HepG2 (cell line): ENCODE results near the gene NPSR1. TPM values are rescaled to one million over a fixed set of nuclear protein-coding genes. Genes with fewer than 3 reads are reported as not detected.

ENCODE experiments used
- ATF7-NPFF ChIP-seq: sonication (generic); formaldehyde crosslinking; IDR thresholded peaks from 2 replicates; pipeline ENCODE4 v1.8.1; 2023; ENCODE audit warnings: mild to moderate bottlenecking, low read depth, missing genetic modification reagents, moderate library complexity
- FOXK1 ChIP-seq: sonication (generic); formaldehyde crosslinking; IDR thresholded peaks from 2 replicates; pipeline ENCODE4 v1.4.0; 2020; ENCODE audit warnings: low read depth, missing genetic modification reagents, borderline replicate concordance
- GABPB1 ChIP-seq: IDR thresholded peaks from 2 replicates; pipeline ENCODE4 v1.6.1; 2016; ENCODE audit warnings: mild to moderate bottlenecking, missing genetic modification reagents, moderate library complexity, missing compliant biosample characterization
- HMG20A ChIP-seq: IDR thresholded peaks from 2 replicates; pipeline ENCODE4 v1.6.1; 2016; ENCODE audit warnings: borderline replicate concordance
- KLF6 ChIP-seq: IDR thresholded peaks from 2 replicates; pipeline ENCODE4 v1.8.0; 2016; ENCODE audit warnings: missing biosample characterization, missing genetic modification reagents
- PRPF4 ChIP-seq: fragments of 200-400 bp; formaldehyde crosslinking; IDR thresholded peaks from 2 replicates; pipeline ENCODE4 v1.6.1; 2016; ENCODE audit warnings: low read length, low read depth; ENCODE audit not compliant: poor library complexity, severe bottlenecking
- RXRB ChIP-seq: IDR thresholded peaks from 2 replicates; pipeline ENCODE4 v1.6.1; 2016; ENCODE audit warnings: borderline replicate concordance, missing genetic modification reagents, missing compliant biosample characterization
- SALL2 ChIP-seq: sonication (generic); formaldehyde crosslinking; IDR thresholded peaks from 2 replicates; pipeline ENCODE4 v1.8.1; 2023; ENCODE audit warnings: mild to moderate bottlenecking, missing genetic modification reagents, inconsistent platforms
- TOPORS ChIP-seq: sonication (generic); formaldehyde crosslinking; IDR thresholded peaks from 2 replicates; pipeline ENCODE4 v1.8.0; 2023; ENCODE audit warnings: mild to moderate bottlenecking, missing genetic modification reagents
- ZBTB38 ChIP-seq: sonication (generic); formaldehyde crosslinking; IDR thresholded peaks from 2 replicates; pipeline ENCODE4 v1.5.1; 2020; ENCODE audit warnings: mild to moderate bottlenecking, missing genetic modification reagents
- ZMYM4 ChIP-seq: sonication (generic); formaldehyde crosslinking; IDR thresholded peaks from 2 replicates; pipeline ENCODE4 v1.8.1; 2023; ENCODE audit warnings: mild to moderate bottlenecking, missing genetic modification reagents
- ZNF121 ChIP-seq: sonication (generic); formaldehyde crosslinking; IDR thresholded peaks from 2 replicates; pipeline ENCODE4 v1.5.0; 2020; ENCODE audit warnings: mild to moderate bottlenecking, missing genetic modification reagents
- ZNF335 ChIP-seq: sonication (generic); formaldehyde crosslinking; IDR thresholded peaks from 2 replicates; pipeline ENCODE4 v1.4.0; 2020; ENCODE audit warnings: missing genetic modification reagents
- ZNF652 ChIP-seq: IDR thresholded peaks from 2 replicates; pipeline ENCODE4 v1.6.1; 2016; ENCODE audit warnings: low read depth, borderline replicate concordance
- ZNF709 ChIP-seq: sonication (generic); formaldehyde crosslinking; IDR thresholded peaks from 2 replicates; pipeline ENCODE4 v1.5.0; 2020; ENCODE audit warnings: mild to moderate bottlenecking, missing genetic modification reagents
- ZSCAN31 ChIP-seq: sonication (generic); formaldehyde crosslinking; IDR thresholded peaks from 2 replicates; pipeline ENCODE4 v1.5.0; 2020; ENCODE audit warnings: low read depth, mild to moderate bottlenecking, missing genetic modification reagents
- polyA plus RNA-seq, 8 experiments: library from polyadenylated mRNA; depleted of rRNA in 3 of 8; stranded (reverse) in 7 of 8; unstranded in 1 of 8; fragments of >200 nt; fragmentation: Illumina TruSeq in 4 of 8; extraction: Trizol in 4 of 8; gene quantifications; 2 replicates each; pipeline versions ENCODE4 v1.2.1 to v1.2.3, GENCODE V29; 2011 to 2016; ENCODE audit warnings: low read depth in 4 of 8, missing spikeins in 1 of 8, mixed read lengths in 1 of 8; ENCODE audit not compliant: insufficient read depth in 1 of 8
- total RNA-seq, 5 experiments: library from RNA; depleted of rRNA; stranded (reverse); fragments of >200 nt; fragmentation: Illumina TruSeq; extraction: Trizol; gene quantifications; 2 replicates each; pipeline ENCODE4 v1.2.3, GENCODE V29; 2016; ENCODE audit warnings: low read depth in 1 of 5
- TF ChIP-seq, protein P1 (sequence below): sonication (generic); formaldehyde crosslinking; conservative IDR thresholded peaks from 2 replicates; pipeline ENCODE4 v1.4.0; 2020; ENCODE audit warnings: missing genetic modification reagents
- TF ChIP-seq, protein P2 (sequence below): sonication (generic); formaldehyde crosslinking; IDR thresholded peaks from 2 replicates; pipeline ENCODE4 v1.4.0; 2020; ENCODE audit warnings: missing genetic modification reagents
- TF ChIP-seq, protein P3 (sequence below), 2 experiments: fragments of 450-650 bp in 1 of 2; sonication (generic) in 1 of 2; formaldehyde crosslinking; IDR thresholded peaks; 2 replicates each; pipeline versions ENCODE4 v1.5.0 to v1.8.0; 2020 to 2022; ENCODE audit warnings: mild to moderate bottlenecking in 1 of 2, missing genetic modification reagents in 1 of 2
- TF ChIP-seq, protein P4 (sequence below): sonication (generic); formaldehyde crosslinking; conservative IDR thresholded peaks from 2 replicates; pipeline ENCODE4 v1.4.0; 2020; ENCODE audit warnings: mild to moderate bottlenecking, missing genetic modification reagents, moderate library complexity

Gene NPSR1
- total and polyA plus RNA-seq, 2 of the 13 experiments (the other 11 are each of a cell fraction or from before 2014, with no cell fraction given) = not detected

DNA sequence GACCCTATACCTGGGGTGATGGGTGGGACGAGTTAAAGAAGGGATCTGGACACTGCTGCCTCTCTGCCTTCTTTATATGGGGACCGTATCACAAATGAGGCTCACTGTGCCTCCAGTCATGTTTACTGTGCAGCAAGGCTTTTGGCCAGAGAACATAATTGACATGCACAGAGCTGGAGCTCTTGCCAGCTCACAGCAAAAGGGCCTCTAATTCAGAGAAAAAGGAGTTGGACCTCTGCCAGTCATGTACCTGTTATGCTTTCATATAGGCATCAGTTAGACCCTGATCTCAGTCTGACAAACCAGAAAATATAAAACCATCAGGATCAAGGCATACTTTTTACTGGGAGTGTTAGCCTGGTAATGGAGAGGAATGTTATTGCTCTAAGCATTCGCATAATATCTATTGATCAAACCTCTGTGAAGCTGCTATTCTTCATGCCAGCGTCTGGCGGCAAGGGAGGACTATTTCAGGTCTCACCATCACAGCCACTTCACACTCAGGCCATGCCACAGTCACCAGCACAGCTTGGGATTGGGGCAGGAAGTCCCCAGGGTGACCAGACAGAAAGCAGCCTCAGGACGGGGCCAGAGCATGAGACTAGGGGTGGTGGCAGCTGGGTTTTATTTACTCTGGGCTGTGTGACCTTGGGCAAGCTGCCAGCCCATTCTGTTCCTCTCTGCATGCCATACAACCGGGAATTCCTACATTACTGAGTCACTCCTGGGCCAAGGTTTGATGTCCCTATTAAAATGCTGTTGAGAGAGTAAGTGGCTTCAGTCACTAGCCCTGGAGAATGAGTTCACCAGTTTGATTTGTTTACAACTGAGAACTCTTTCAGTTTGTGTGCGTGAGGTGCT lies 90.1 kb downstream of the NPSR1 start (continued):
- TF ChIP-seq ZNF121 (peak; percentile 81), TOPORS (CRISPR knock-in tag) (no peak), ZBTB38 (CRISPR knock-in tag) (peak; percentile 55; the same call in 1 of the 2 replicates), ZMYM4 (CRISPR knock-in tag) (peak; percentile 85), ZNF709 (peak; percentile 71; the same call in 1 of the 2 replicates), ZSCAN31 (CRISPR knock-in tag) (peak; percentile 52; the same call in 1 of the 2 replicates), ZNF652 (CRISPR knock-in tag) (peak; percentile 42; the same call in 1 of the 2 replicates), GABPB1 (peak; percentile 59), RXRB (peak; percentile 88), SALL2 (CRISPR knock-in tag) (0 out of 2 replicates have a peak, but pooled peaks have one; percentile 44), ZNF335 (CRISPR knock-in tag) (peak; percentile 76; the same call in 1 of the 2 replicates), ATF7-NPFF (CRISPR knock-in tag) (peak; percentile 82), HMG20A (CRISPR knock-in tag) (peak; percentile 89; the same call in 1 of the 2 replicates), KLF6 (0 out of 2 replicates have a peak, but pooled peaks have one; percentile 39), FOXK1 (CRISPR knock-in tag) (peak; percentile 82), PRPF4 (no peak)
- TF ChIP-seq, protein P1, sequence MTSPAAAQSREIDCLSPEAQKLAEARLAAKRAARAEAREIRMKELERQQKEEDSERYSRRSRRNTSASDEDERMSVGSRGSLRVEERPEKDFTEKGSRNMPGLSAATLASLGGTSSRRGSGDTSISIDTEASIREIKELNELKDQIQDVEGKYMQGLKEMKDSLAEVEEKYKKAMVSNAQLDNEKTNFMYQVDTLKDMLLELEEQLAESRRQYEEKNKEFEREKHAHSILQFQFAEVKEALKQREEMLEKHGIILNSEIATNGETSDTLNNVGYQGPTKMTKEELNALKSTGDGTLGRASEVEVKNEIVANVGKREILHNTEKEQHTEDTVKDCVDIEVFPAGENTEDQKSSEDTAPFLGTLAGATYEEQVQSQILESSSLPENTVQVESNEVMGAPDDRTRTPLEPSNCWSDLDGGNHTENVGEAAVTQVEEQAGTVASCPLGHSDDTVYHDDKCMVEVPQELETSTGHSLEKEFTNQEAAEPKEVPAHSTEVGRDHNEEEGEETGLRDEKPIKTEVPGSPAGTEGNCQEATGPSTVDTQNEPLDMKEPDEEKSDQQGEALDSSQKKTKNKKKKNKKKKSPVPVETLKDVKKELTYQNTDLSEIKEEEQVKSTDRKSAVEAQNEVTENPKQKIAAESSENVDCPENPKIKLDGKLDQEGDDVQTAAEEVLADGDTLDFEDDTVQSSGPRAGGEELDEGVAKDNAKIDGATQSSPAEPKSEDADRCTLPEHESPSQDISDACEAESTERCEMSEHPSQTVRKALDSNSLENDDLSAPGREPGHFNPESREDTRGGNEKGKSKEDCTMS = no peak
- TF ChIP-seq, protein P2, sequence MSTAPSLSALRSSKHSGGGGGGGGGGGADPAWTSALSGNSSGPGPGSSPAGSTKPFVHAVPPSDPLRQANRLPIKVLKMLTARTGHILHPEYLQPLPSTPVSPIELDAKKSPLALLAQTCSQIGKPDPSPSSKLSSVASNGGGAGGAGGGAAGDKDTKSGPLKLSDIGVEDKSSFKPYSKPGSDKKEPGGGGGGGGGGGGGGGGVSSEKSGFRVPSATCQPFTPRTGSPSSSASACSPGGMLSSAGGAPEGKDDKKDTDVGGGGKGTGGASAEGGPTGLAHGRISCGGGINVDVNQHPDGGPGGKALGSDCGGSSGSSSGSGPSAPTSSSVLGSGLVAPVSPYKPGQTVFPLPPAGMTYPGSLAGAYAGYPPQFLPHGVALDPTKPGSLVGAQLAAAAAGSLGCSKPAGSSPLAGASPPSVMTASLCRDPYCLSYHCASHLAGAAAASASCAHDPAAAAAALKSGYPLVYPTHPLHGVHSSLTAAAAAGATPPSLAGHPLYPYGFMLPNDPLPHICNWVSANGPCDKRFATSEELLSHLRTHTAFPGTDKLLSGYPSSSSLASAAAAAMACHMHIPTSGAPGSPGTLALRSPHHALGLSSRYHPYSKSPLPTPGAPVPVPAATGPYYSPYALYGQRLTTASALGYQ (CRISPR knock-in tag) = peak; percentile 89
- TF ChIP-seq, protein P3, sequence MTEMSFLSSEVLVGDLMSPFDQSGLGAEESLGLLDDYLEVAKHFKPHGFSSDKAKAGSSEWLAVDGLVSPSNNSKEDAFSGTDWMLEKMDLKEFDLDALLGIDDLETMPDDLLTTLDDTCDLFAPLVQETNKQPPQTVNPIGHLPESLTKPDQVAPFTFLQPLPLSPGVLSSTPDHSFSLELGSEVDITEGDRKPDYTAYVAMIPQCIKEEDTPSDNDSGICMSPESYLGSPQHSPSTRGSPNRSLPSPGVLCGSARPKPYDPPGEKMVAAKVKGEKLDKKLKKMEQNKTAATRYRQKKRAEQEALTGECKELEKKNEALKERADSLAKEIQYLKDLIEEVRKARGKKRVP (CRISPR knock-in tag; IDR thresholded peaks at IDR 0.05) = peak in 1 of 2 experiments; percentile 57; a peak in 2 of 4 replicates
- TF ChIP-seq, protein P4, sequence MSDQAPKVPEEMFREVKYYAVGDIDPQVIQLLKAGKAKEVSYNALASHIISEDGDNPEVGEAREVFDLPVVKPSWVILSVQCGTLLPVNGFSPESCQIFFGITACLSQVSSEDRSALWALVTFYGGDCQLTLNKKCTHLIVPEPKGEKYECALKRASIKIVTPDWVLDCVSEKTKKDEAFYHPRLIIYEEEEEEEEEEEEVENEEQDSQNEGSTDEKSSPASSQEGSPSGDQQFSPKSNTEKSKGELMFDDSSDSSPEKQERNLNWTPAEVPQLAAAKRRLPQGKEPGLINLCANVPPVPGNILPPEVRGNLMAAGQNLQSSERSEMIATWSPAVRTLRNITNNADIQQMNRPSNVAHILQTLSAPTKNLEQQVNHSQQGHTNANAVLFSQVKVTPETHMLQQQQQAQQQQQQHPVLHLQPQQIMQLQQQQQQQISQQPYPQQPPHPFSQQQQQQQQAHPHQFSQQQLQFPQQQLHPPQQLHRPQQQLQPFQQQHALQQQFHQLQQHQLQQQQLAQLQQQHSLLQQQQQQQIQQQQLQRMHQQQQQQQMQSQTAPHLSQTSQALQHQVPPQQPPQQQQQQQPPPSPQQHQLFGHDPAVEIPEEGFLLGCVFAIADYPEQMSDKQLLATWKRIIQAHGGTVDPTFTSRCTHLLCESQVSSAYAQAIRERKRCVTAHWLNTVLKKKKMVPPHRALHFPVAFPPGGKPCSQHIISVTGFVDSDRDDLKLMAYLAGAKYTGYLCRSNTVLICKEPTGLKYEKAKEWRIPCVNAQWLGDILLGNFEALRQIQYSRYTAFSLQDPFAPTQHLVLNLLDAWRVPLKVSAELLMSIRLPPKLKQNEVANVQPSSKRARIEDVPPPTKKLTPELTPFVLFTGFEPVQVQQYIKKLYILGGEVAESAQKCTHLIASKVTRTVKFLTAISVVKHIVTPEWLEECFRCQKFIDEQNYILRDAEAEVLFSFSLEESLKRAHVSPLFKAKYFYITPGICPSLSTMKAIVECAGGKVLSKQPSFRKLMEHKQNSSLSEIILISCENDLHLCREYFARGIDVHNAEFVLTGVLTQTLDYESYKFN = peak; percentile 93
